GM23248 (cell line): Measurements from ENCODE around the gene SLC48A1.

Experiments
- EZH2 ChIP-seq: fragments of 200-600 bp; sonication (generic); IDR thresholded peaks from 2 replicates; pipeline ENCODE4 v1.6.1; 2018; ENCODE audit warnings: antibody characterized with exemption, mild to moderate bottlenecking; ENCODE audit not compliant: insufficient read depth, poor library complexity, severe bottlenecking
- EZH2phosphoT487 ChIP-seq: fragments of 200-600 bp; sonication (generic); IDR thresholded peaks from 2 replicates; pipeline ENCODE4 v1.6.1; 2018; ENCODE audit warnings: antibody characterized with exemption, moderate library complexity, mild to moderate bottlenecking, low read depth; ENCODE audit not compliant: insufficient read depth

DNA sequence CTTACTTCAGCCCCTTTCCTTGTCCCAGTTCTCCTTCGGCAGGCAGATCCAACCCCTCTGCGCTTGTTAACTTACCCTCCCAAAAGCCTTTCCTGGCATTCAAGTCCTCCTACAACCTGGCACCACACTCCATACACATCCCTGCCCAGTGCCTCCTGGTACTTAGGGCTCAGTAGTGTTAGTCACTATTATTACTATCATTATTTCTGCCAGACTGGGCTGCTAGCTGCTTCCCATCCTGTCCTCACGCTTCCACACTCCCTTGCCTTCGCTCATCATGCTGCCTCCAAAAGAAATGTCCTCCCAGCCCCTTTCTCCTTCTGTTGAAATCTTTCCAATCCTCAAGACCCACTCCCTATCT lies 48.3 kb downstream of the SLC48A1 start:
- TF ChIP-seq EZH2: no peak
- TF ChIP-seq EZH2phosphoT487: no peak
